PC-3 (cell line): Measurements from ENCODE around the gene CNKSR3. TPM values are rescaled to one million over a fixed set of nuclear protein-coding genes. Genes with fewer than 3 reads are reported as not detected.

ENCODE experiments used
- ATAC-seq: fragments of 200-7000 bp; cut with Tn5 transposase; 2 replicates; pipeline ENCODE4 v1.9.1; 2020; ENCODE audit warnings: mild to moderate bottlenecking, moderate library complexity
- BruUV-seq: library from RNA; stranded (reverse); fragments of 400-500 nt; replicated peaks from 2 replicates; lab custom pipeline; 2021; lab: Mats Ljungman, UMichigan
- CTCF ChIA-PET: fragments of 300-600 bp; sonication (Branson Sonifier 250); formaldehyde crosslinking; loops from one replicate; lab custom pipeline; 2022; ENCODE audit warnings: antibody characterized with exemption; lab: Charles Lee
- POLR2A ChIA-PET: fragments of 300-600 bp; sonication (Branson Sonifier 250); formaldehyde crosslinking; loops from one replicate; lab custom pipeline; 2022; ENCODE audit warnings: antibody characterized with exemption; ENCODE audit not compliant: unreplicated experiment; lab: Charles Lee
- DNase-seq: peaks from one replicate; pipeline ENCODE4 v3.0.0-alpha.2; 2015
- H2AFZ ChIP-seq: fragments of 300-600 bp; sonication (generic); 2 replicates; pipeline ENCODE4 v1.6.0; 2016; ENCODE audit warnings: antibody characterized with exemption, low read length
- H3F3A ChIP-seq: fragments of 300-600 bp; sonication (generic); one replicate; pipeline ENCODE4 v1.6.0; 2017; ENCODE audit warnings: antibody characterized with exemption, low read length, control low read depth, mild to moderate bottlenecking; ENCODE audit not compliant: unreplicated experiment
- H3K27ac ChIP-seq: fragments of 300-600 bp; sonication (generic); 2 replicates; pipeline ENCODE4 v1.5.1; 2016; ENCODE audit warnings: mild to moderate bottlenecking, low read length
- H3K27me3 ChIP-seq: fragments of 300-600 bp; sonication (generic); 2 replicates; pipeline ENCODE4 v1.6.1; 2016; ENCODE audit warnings: low read length, mixed read lengths
- H3K36me3 ChIP-seq: fragments of 300-600 bp; sonication (generic); 2 replicates; pipeline ENCODE4 v1.6.1; 2016; ENCODE audit warnings: low read depth, mixed run types, low read length, mixed read lengths
- H3K4me1 ChIP-seq: fragments of 300-600 bp; sonication (generic); 2 replicates; pipeline ENCODE4 v1.5.1; 2016; ENCODE audit warnings: low read length; ENCODE audit not compliant: insufficient read depth
- H3K4me2 ChIP-seq: fragments of 300-600 bp; sonication (generic); 2 replicates; pipeline ENCODE4 v1.6.0; 2016; ENCODE audit warnings: low read length
- H3K4me3 ChIP-seq: fragments of 300-600 bp; sonication (generic); 2 replicates; pipeline ENCODE4 v1.5.1; 2016; ENCODE audit warnings: mild to moderate bottlenecking, low read length, mixed read lengths
- H3K79me2 ChIP-seq: fragments of 300-600 bp; sonication (generic); 2 replicates; pipeline ENCODE4 v1.6.1; 2017; ENCODE audit warnings: low read length, mixed read lengths
- H3K9ac ChIP-seq: fragments of 300-600 bp; sonication (generic); 2 replicates; pipeline ENCODE4 v1.6.0; 2016; ENCODE audit warnings: mild to moderate bottlenecking, low read length
- H3K9me2 ChIP-seq: fragments of 300-600 bp; sonication (generic); replicated peaks from 2 replicates; pipeline ENCODE4 v1.6.1; 2016; ENCODE audit warnings: mixed run types, low read length, mixed read lengths
- H3K9me3 ChIP-seq: fragments of 300-600 bp; sonication (generic); 2 replicates; pipeline ENCODE4 v1.6.1; 2016; ENCODE audit warnings: low read length, mixed read lengths
- H4K20me1 ChIP-seq: fragments of 300-600 bp; sonication (generic); 2 replicates; pipeline ENCODE4 v1.6.1; 2016; ENCODE audit warnings: low read length, mixed read lengths
- EZH2 ChIP-seq: fragments of 300-600 bp; sonication (generic); IDR thresholded peaks from one replicate; pipeline ENCODE4 v1.6.1; 2017; ENCODE audit warnings: antibody characterized with exemption, mild to moderate bottlenecking, low read length; ENCODE audit not compliant: unreplicated experiment
- EZH2phosphoT487 ChIP-seq: fragments of 300-600 bp; sonication (generic); IDR thresholded peaks from 2 replicates; pipeline ENCODE4 v1.6.1; 2018; ENCODE audit warnings: mild to moderate bottlenecking, antibody characterized with exemption, low read length, borderline replicate concordance
- intact Hi-C: fragments of 100-400 bp; cut with micrococcal nuclease; formaldehyde crosslinking; loops from 2 replicates; pipeline ENCODE4 v1.9.0; 2023
- total RNA-seq: library from RNA; depleted of rRNA; stranded (reverse); fragments of >200 nt; gene quantifications from 2 replicates; pipeline ENCODE4 v1.2.3, GENCODE V29; 2014
- TF ChIP-seq, protein P1 (sequence below): fragments of 300-600 bp; sonication (generic); conservative IDR thresholded peaks from 2 replicates; pipeline ENCODE4 v1.5.1; 2017; ENCODE audit warnings: antibody characterized with exemption, low read depth, mild to moderate bottlenecking, low read length

Gene CNKSR3
- total RNA-seq, 1 experiment from 2014 or later: 3.2 TPM

DNA sequence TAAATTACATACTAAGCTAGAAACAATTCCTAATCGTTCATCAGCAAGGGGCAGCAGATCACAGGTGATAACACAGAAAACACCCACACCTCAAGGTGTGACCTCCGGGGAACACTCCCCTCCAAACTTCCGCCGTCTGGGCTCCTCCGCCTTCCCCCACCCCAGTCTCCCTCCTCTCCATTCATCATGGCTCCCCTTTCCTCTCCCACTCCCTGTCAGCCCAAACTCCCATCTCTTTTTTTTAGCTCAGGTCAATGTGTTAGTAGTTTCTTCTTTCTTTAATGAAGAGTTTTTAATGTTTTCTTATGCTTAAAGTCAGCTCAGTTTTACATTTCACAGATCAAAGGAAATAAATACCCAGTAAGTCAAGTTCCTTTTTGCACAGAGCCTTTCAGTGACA is 20.7 kb downstream of the CNKSR3 start:
- ChIA-PET POLR2A (interaction anchor here (0.5 kb wide), 2 partner anchors 192 to 257 kb away, joined by 7 to 16 read pairs; no protein-coding TSS in a partner anchor), CTCF (no interaction called here)
- Histone ChIP-seq H2AFZ (no peak overlapping the region), H4K20me1 (no peaks in the 10 kb centered on the region), H3K9ac (no peak overlapping the region), H3K9me3 (no peaks in the 10 kb centered on the region), H3K4me1 (peaks cover 36% of the 10 kb centered on the region), H3K36me3 (no peaks in the 10 kb centered on the region), H3F3A (peaks cover 5% of the 10 kb centered on the region), H3K9me2 (no peaks in the 10 kb centered on the region), H3K27me3 (no peaks in the 10 kb centered on the region), H3K4me2 (no peak overlapping the region), H3K27ac (no peak overlapping the region), H3K79me2 (0 out of 2 replicates have a peak, but pooled peaks cover 5% of the 10 kb centered on the region), H3K4me3 (no peak overlapping the region)
- no peak for TF ChIP-seq EZH2phosphoT487
- TF ChIP-seq, protein P1, sequence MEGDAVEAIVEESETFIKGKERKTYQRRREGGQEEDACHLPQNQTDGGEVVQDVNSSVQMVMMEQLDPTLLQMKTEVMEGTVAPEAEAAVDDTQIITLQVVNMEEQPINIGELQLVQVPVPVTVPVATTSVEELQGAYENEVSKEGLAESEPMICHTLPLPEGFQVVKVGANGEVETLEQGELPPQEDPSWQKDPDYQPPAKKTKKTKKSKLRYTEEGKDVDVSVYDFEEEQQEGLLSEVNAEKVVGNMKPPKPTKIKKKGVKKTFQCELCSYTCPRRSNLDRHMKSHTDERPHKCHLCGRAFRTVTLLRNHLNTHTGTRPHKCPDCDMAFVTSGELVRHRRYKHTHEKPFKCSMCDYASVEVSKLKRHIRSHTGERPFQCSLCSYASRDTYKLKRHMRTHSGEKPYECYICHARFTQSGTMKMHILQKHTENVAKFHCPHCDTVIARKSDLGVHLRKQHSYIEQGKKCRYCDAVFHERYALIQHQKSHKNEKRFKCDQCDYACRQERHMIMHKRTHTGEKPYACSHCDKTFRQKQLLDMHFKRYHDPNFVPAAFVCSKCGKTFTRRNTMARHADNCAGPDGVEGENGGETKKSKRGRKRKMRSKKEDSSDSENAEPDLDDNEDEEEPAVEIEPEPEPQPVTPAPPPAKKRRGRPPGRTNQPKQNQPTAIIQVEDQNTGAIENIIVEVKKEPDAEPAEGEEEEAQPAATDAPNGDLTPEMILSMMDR: no peak
- TF ChIP-seq EZH2: no peak
- intact Hi-C loops: no loop called here
- no peak for DNase-seq
- no TSS peak for BruUV-seq
- ATAC-seq: no peak

DNA sequence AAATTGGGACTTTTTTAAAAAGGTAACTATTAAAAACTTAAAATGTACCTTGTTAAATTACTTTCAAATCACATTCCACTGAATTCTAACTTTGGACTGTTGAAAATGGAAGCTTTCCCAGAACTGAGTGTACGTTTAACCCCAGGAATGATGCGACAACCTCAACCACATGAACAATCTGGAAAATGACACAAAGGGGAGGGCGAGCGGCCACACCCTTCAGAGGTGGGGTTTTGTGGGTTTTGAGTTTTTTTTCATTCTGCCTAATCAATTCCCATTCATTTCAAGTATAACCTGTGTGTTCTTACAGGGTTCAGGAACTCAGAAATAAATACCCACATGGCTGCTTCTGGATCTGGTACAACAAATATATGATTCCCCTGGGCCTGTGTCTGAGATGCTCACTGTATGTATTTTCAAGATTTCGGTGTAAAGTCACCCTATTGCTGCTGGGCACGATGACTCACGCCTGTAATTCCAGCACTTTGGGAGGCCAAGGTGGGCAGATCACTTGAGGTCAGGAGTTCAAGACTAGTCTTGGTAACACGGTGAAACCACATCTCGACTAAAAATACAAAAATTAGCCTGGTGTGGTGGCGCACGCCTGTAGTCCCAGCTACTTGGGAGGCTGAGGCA is 21.6 kb downstream of the CNKSR3 start:
- Histone ChIP-seq H3K79me2 (0 out of 2 replicates have a peak, but pooled peaks cover 5% of the 10 kb centered on the region), H3K4me1 (peaks cover 39% of the 10 kb centered on the region), H3K27me3 (no peaks in the 10 kb centered on the region), H3K9ac (peak overlapping the region; percentile 14; the same call in 1 of the 2 replicates), H3K27ac (peak overlapping the region; percentile 74), H3K9me2 (no peaks in the 10 kb centered on the region), H3K4me2 (peak overlapping the region; percentile 68), H3F3A (peaks cover 5% of the 10 kb centered on the region), H4K20me1 (no peaks in the 10 kb centered on the region), H2AFZ (peak overlapping the region; percentile 20; the same call in 1 of the 2 replicates), H3K36me3 (no peaks in the 10 kb centered on the region), H3K9me3 (no peaks in the 10 kb centered on the region), H3K4me3 (peak overlapping the region; percentile 33; the same call in 1 of the 2 replicates)
- no TSS peak for BruUV-seq
- ATAC-seq: peak; percentile 72
- DNase-seq: peak; percentile 62
- intact Hi-C loops: no loop called here
- CTCF ChIA-PET: no interaction called here
- POLR2A ChIA-PET: interaction anchor here (0.5 kb wide), 1 partner anchor 832 kb away, joined by 3 read pairs; no protein-coding TSS in a partner anchor
- TF ChIP-seq EZH2phosphoT487: no peak
- TF ChIP-seq, protein P1: no peak
- no peak for TF ChIP-seq EZH2

DNA sequence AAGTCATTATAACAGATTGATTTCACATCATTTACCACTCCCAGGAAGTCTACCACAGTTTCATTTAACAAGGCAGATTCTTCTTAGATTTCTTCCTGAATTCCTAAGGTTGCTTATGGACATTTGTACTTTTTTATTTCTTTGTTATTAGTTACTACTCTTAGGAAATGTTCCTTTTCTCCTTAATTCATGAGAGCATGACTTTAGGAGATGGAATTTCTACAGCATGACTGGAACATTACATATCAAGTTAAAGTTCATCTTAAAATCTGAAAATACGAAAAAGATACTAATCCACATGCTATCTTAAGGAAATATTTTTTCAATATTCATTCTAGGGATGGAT is 22.3 kb downstream of the CNKSR3 start:
- peak overlapping the region; percentile 74 for H3K27ac ChIP-seq
- ChIA-PET CTCF (no interaction called here), POLR2A (interaction anchor here (0.5 kb wide), 1 partner anchor 833 kb away, joined by 3 read pairs; no protein-coding TSS in a partner anchor)
- peak overlapping the region; percentile 33; the same call in 1 of the 2 replicates for H3K4me3 ChIP-seq
- H2AFZ ChIP-seq: 0 out of 2 replicates have a peak overlapping the region, but pooled peaks have one; percentile 20
- no peaks in the 10 kb centered on the region for H3K9me3 ChIP-seq
- no TSS peak for BruUV-seq
- intact Hi-C loops: no loop called here
- no peaks in the 10 kb centered on the region for H3K27me3 ChIP-seq
- no peak for DNase-seq
- TF ChIP-seq, protein P1: no peak
- no peak for TF ChIP-seq EZH2phosphoT487
- no peak for TF ChIP-seq EZH2
- ATAC-seq: no peak
- H3K4me2 ChIP-seq: peak overlapping the region; percentile 68
- peaks cover 39% of the 10 kb centered on the region for H3K4me1 ChIP-seq
- no peaks in the 10 kb centered on the region for H4K20me1 ChIP-seq
- H3K79me2 ChIP-seq: 0 out of 2 replicates have a peak, but pooled peaks cover 5% of the 10 kb centered on the region
- H3K9ac ChIP-seq: peak overlapping the region; percentile 14; the same call in 1 of the 2 replicates
- peaks cover 5% of the 10 kb centered on the region for H3F3A ChIP-seq
- no peaks in the 10 kb centered on the region for H3K36me3 ChIP-seq
- no peaks in the 10 kb centered on the region for H3K9me2 ChIP-seq
